ENCODE data around the gene TEX19.

DNA sequence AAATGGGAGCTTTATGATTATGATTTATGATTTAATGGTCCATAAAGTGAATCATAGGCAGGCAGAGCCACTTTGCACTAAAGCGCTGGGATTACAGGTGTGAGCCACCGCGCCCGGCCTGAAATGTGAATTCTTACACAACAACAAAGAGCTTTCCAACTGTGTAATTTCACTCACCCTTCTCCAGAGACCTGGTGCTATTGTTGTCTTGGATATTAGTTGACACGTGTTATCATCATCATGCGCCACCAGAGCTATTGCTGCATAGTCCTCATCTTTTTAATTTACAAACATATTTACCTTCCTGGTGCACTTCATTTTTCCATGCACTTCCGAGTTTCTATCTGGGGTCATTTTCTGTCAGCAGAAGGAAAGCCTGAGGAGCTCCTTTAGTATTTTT lies 7.7 kb downstream of the TEX19 start:
- TF ChIP-seq MAZ (CRISPR knock-in tag; conservative IDR thresholded peaks at IDR 0.05 in 1 of 2, IDR thresholded peaks at IDR 0.05 in 1 of 2): no peak
- TF ChIP-seq, protein P1, sequence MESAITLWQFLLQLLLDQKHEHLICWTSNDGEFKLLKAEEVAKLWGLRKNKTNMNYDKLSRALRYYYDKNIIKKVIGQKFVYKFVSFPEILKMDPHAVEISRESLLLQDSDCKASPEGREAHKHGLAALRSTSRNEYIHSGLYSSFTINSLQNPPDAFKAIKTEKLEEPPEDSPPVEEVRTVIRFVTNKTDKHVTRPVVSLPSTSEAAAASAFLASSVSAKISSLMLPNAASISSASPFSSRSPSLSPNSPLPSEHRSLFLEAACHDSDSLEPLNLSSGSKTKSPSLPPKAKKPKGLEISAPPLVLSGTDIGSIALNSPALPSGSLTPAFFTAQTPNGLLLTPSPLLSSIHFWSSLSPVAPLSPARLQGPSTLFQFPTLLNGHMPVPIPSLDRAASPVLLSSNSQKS (CRISPR knock-in tag; IDR thresholded peaks at IDR 0.05): no peak
- TF ChIP-seq ZNF133 (CRISPR knock-in tag; IDR thresholded peaks at IDR 0.05): no peak
- no peak for TF ChIP-seq ZKSCAN1 (IDR thresholded peaks at IDR 0.05; ENCODE audit: low read depth, low read length)
- TF ChIP-seq, protein P2, sequence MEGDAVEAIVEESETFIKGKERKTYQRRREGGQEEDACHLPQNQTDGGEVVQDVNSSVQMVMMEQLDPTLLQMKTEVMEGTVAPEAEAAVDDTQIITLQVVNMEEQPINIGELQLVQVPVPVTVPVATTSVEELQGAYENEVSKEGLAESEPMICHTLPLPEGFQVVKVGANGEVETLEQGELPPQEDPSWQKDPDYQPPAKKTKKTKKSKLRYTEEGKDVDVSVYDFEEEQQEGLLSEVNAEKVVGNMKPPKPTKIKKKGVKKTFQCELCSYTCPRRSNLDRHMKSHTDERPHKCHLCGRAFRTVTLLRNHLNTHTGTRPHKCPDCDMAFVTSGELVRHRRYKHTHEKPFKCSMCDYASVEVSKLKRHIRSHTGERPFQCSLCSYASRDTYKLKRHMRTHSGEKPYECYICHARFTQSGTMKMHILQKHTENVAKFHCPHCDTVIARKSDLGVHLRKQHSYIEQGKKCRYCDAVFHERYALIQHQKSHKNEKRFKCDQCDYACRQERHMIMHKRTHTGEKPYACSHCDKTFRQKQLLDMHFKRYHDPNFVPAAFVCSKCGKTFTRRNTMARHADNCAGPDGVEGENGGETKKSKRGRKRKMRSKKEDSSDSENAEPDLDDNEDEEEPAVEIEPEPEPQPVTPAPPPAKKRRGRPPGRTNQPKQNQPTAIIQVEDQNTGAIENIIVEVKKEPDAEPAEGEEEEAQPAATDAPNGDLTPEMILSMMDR (IDR thresholded peaks at IDR 0.05 in 2 of 3, conservative IDR thresholded peaks at IDR 0.05 in 1 of 3; ENCODE audit: insufficient read depth in 2 of 3, low read depth in 1 of 3, low read length in 3 of 3): no peak
- no peak for TF ChIP-seq PHB2 (IDR thresholded peaks at IDR 0.05; ENCODE audit: low read depth)
- no peak for TF ChIP-seq POLR2AphosphoS2 (IDR thresholded peaks at IDR 0.05; ENCODE audit: low read length)
- no peak for TF ChIP-seq SP2 (IDR thresholded peaks at IDR 0.05; ENCODE audit: extremely low read depth, low read depth, low read length, poor library complexity, severe bottlenecking)
